ENCODE measurements around the gene DLGAP5. TPM values are rescaled to one million over a fixed set of nuclear protein-coding genes. Genes with fewer than 3 reads are reported as not detected.

DLGAP5 gene
- total and polyA plus RNA-seq, 8 donors, result 1.8 to 57.3 (median 23.0) TPM

DNA sequence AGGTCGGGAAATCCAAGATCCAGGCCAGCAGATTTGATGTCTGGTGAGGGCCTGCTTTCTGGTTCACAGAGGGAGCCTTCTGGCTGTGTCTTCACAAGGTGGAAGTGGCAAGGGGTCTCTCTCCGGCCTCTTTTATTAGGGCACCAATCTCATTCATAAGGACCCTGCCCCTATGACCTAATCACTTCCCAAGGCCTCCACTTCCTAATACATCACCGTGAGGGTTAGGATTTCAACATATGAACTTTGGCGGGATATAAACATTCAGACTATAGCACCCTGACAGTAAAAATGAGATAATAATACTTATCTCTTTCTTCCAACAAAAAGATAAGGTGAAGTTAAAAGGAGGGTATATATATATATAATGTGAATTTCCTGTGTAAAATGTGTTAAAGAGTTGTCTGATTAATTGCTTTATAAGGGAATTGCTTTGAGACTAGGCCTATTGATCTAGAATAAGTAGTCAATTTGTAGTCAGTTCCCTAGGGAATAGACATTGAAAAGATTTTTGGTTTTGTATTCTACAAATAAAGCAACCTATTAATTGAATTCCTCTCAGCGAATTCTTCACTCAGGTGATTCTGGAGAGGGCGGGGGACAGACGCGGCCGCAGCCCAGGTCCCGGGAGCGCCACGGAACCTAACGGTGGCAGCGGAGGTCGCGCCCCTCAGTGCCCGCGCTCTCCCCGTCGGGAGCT lies 62.8 kb downstream of the DLGAP5 start:
- Histone ChIP-seq H3K4me1 (peaks cover 27 to 91% of the 10 kb centered on the region in 2 donors), H3K27ac (peak overlapping the region; percentile 94 to 97), H3K36me3 (peaks cover 0 to 7% of the 10 kb centered on the region in 2 donors), H3K9me3 (no peaks in the 10 kb centered on the region), H3K27me3 (no peaks in the 10 kb centered on the region), H3K4me3 (peak overlapping the region; percentile 64 to 86)
- no peak for ATAC-seq
- TF ChIP-seq, protein P1, sequence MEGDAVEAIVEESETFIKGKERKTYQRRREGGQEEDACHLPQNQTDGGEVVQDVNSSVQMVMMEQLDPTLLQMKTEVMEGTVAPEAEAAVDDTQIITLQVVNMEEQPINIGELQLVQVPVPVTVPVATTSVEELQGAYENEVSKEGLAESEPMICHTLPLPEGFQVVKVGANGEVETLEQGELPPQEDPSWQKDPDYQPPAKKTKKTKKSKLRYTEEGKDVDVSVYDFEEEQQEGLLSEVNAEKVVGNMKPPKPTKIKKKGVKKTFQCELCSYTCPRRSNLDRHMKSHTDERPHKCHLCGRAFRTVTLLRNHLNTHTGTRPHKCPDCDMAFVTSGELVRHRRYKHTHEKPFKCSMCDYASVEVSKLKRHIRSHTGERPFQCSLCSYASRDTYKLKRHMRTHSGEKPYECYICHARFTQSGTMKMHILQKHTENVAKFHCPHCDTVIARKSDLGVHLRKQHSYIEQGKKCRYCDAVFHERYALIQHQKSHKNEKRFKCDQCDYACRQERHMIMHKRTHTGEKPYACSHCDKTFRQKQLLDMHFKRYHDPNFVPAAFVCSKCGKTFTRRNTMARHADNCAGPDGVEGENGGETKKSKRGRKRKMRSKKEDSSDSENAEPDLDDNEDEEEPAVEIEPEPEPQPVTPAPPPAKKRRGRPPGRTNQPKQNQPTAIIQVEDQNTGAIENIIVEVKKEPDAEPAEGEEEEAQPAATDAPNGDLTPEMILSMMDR (IDR thresholded peaks at IDR 0.05), result no peak
- intact Hi-C loops (cut with DNase I), result no loop called here
- no peak for DNase-seq

DNA sequence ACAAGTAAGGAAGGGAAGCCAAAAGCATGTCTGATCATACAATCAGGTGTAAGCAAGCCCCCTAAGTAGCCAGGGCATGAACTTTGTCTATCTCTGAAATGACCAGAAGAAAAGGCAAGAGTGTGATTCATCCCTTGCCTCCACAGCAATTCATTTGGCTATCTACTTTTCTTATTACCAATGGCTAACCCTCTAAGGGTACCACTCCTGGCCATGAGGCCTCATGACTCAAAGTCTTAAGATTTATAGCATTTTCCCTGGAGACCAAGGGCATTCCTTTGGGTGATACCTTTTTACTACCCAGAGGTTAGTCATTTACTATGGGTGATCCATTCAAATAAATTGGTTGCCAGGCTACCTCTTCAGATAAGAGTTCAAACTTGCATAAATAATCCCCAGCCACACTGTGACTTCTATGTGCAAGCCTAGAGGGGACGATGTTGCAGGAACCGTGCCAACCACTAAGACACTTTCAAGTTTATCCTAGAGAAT lies 63.9 kb downstream of the DLGAP5 start:
- Histone ChIP-seq H3K4me3 (no peak overlapping the region), H3K36me3 (no peaks in the 10 kb centered on the region), H3K27me3 (no peaks in the 10 kb centered on the region), H3K9me3 (no peaks in the 10 kb centered on the region), H3K27ac (peak overlapping the region in 1 of 2 donors; percentile 58), H3K4me1 (peaks cover 31 to 90% of the 10 kb centered on the region in 2 donors)
- ATAC-seq, result no peak
- DNase-seq, result no peak
- intact Hi-C loops (cut with DNase I), result no loop called here
- TF ChIP-seq, protein P1 (IDR thresholded peaks at IDR 0.05), result no peak

DNA sequence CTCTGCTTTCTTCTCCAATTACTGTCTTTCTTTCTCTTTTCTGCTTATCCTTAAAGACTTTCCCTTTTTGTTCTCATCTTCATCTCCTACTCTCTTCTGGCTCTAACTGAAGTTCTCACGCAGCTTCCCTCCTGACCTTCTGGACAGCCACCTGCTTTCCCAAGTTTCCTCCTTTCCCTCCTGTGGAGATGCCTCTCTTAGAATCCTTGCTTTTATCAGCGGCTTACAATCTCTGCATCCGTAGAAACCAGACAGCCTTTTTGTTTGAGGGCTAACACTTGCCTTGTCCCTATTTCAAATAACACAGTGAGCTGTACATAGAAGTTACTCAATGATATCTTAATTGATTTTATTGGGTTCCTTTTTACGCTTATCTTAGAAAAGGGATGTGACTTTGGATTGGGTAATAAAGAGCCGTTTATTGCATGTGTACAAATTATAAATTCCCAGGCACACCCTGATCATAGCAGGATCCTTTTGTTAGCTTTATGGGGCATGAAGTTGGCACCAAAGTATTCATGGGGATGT lies 64.4 kb downstream of the DLGAP5 start:
- no peak for DNase-seq
- Histone ChIP-seq H3K9me3 (no peaks in the 10 kb centered on the region), H3K27me3 (no peaks in the 10 kb centered on the region), H3K27ac (peak overlapping the region in 1 of 2 donors; percentile 75), H3K4me3 (no peak overlapping the region), H3K36me3 (no peaks in the 10 kb centered on the region), H3K4me1 (peaks cover 35 to 90% of the 10 kb centered on the region in 2 donors)
- TF ChIP-seq, protein P1 (IDR thresholded peaks at IDR 0.05), result no peak
- intact Hi-C loops (cut with DNase I), result no loop called here
- no peak for ATAC-seq

GRCh38 chr14:55126034-55126433 lies 65.4 kb downstream of the DLGAP5 start:
- no peaks in the 10 kb centered on the region for H3K36me3 ChIP-seq
- ATAC-seq (no peak), DNase-seq (no peak)
- peak overlapping the region; percentile 56 to 75 for H3K27ac ChIP-seq
- TF ChIP-seq, protein P1 (IDR thresholded peaks at IDR 0.05), result no peak
- H3K9me3 ChIP-seq, result no peaks in the 10 kb centered on the region
- no peaks in the 10 kb centered on the region for H3K27me3 ChIP-seq
- H3K4me3 ChIP-seq, result no peak overlapping the region
- peaks cover 27 to 89% of the 10 kb centered on the region in 2 donors for H3K4me1 ChIP-seq
- intact Hi-C loops (cut with DNase I), result no loop called here

DNA sequence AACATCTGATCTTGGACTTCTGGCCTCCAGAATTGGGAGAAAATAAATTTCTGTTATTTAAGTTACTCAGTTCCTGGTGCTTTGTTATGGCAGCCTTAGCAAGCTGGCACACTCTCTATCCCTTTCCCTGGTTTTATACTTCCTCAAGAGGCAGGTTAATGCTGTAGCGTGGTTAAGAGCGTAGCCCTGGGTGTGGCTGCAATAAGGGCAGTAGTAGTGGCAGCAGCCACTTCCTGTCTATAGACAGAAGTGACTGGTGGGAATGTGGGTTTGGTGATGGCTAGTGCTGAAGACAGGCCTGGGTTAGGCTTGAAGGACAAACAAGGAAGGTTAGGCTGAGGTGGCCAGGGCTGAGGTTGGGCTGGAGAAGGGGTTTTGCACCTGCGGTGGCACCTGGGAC lies 66.0 kb downstream of the DLGAP5 start:
- peaks cover 23 to 89% of the 10 kb centered on the region in 2 donors for H3K4me1 ChIP-seq
- ATAC-seq (peak; percentile 27), DNase-seq (peak in 1 of 4 donors; percentile 77)
- H3K27ac ChIP-seq, result peak overlapping the region; percentile 56 to 75
- H3K36me3 ChIP-seq, result no peaks in the 10 kb centered on the region
- no peaks in the 10 kb centered on the region for H3K9me3 ChIP-seq
- no peak overlapping the region for H3K4me3 ChIP-seq
- TF ChIP-seq, protein P1 (IDR thresholded peaks at IDR 0.05), result no peak
- H3K27me3 ChIP-seq, result no peaks in the 10 kb centered on the region
- intact Hi-C loops (cut with DNase I), result no loop called here
